Measurements from ENCODE around the gene OR51B4. TPM values are rescaled to one million over a fixed set of nuclear protein-coding genes. Genes with fewer than 3 reads are reported as not detected.

OR51B4 gene
- total and polyA plus RNA-seq, 2 experiments from 2014 or later = not detected

- no peak for TF ChIP-seq CTCF (conservative IDR thresholded peaks at IDR 0.05; ENCODE audit: low read depth in 2 of 2)
These were observed 21.1 kb downstream of the OR51B4 start (continued) for GRCh38 chr11:5280582-5281102.

- no peaks in the 10 kb centered on the region for H3K79me2 ChIP-seq (replicated peaks; ENCODE audit: insufficient read depth)
- Mint-ChIP-seq H3K4me3 (no peak overlapping the region), H3K4me1 (peaks cover 5% of the 10 kb centered on the region), H3K27me3 (ENCODE audit: insufficient read depth, low read depth, poor library complexity) (peaks cover 1% of the 10 kb centered on the region), H3K36me3 (ENCODE audit: low read depth) (no peaks in the 10 kb centered on the region), H3K9me3 (no peaks in the 10 kb centered on the region), H3K27ac (no peak overlapping the region)
- H3F3A ChIP-seq (replicated peaks; ENCODE audit: low read depth) = no peaks in the 10 kb centered on the region
- H3K27ac ChIP-seq (ENCODE audit: low read depth) = no peak overlapping the region
- H3K4me2 ChIP-seq = no peak overlapping the region
- H2AFZ ChIP-seq = no peak overlapping the region
- TF ChIP-seq CREB1 (CRISPR knock-in tag; IDR thresholded peaks at IDR 0.05; ENCODE audit: low read depth) (no peak), EZH2phosphoT487 (IDR thresholded peaks at IDR 0.05; ENCODE audit: unreplicated experiment) (no peak), ZNF331 (CRISPR knock-in tag; IDR thresholded peaks at IDR 0.05; ENCODE audit: low read depth) (no peak), STAT1 (IDR thresholded peaks at IDR 0.05; ENCODE audit: unreplicated experiment) (no peak), JUNB (IDR thresholded peaks at IDR 0.05; ENCODE audit: unreplicated experiment) (no peak), REST (IDR thresholded peaks at IDR 0.05; ENCODE audit: unreplicated experiment) (no peak)
- DNase-seq (ENCODE audit: low spot score) (no peak), ATAC-seq (no peak)
- no peaks in the 10 kb centered on the region for H4K20me1 ChIP-seq (replicated peaks; ENCODE audit: insufficient read depth)
- H3K36me3 ChIP-seq (ENCODE audit: insufficient read depth) = no peaks in the 10 kb centered on the region
- 0 out of 2 replicates have a peak, but pooled peaks cover 5% of the 10 kb centered on the region for H3K9me2 ChIP-seq (ENCODE audit: insufficient read depth)
- H3K4me1 ChIP-seq (ENCODE audit: insufficient read depth) = no peaks in the 10 kb centered on the region
- no peaks in the 10 kb centered on the region for H3K27me3 ChIP-seq (ENCODE audit: insufficient read depth)
- H3K4me3 ChIP-seq = no peak overlapping the region
These were observed 22.2 kb downstream of the OR51B4 start for GRCh38 chr11:5279471-5280090.
